SKM-1 (cell line): Measurements from ENCODE around the gene LRRC42.
"Not testable (repeated sequence)": the region's sequence is repeated elsewhere in the genome, so short reads cannot be mapped to it uniquely, and the experiment has no call there.

Experiments used
- DNase-seq: peaks from one replicate; lab custom pipeline; 2025; ENCODE audit not compliant: unreplicated experiment; lab: John Stamatoyannopoulos, UW

LRRC42 gene

DNA sequence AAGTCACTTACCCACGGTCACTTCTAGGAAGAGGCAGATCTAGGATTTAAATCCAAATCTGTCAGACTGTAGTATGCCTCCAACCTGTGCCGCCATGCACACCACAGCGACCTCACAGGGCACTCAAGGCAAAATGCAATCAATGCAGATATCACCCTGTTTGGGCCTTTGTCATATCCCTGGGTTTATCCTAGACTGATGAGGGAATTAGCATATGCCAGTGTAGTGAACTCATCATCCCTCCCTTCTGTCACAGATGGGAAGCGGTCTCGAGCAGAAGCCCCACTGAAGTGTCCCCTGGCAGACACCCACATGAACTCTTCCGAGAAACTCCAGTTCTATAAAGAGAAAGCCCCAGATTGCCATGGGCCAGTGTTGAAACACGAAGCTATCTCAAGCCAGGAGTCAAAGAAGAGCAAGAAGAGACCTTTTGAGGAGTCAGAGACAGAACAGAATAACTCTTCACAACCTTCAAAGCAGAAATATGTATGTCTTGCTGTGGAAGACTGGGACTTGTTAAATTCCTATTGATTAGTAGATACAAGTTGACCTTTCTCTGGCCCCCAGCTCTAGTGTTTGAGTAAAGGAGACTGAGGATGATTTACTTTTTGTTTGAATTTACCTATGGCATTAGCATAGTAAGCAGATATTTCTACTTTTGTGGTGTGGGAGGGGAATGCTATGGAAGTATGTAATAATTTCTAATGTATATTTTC lies 21.4 kb downstream of the LRRC42 start:
- no peak for DNase-seq

DNA sequence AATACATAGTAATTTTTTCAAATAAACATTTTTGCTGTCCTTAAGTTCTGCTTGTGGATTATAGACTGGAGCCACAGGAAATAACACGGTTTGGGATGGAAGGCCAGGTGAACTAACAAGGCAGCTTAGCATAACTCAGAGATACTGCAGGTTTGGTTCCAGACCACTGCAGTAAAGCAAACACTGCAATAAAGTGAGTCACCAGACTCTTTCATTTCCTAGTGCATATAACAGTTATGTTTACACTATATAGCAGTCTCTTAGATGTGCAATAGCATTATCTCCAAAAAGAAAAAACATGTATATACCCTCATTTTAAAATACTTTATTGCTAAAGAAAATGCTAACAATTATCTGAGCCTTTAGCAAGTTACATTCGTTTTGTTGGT lies 22.0 kb downstream of the LRRC42 start:
- DNase-seq: no peak

DNA sequence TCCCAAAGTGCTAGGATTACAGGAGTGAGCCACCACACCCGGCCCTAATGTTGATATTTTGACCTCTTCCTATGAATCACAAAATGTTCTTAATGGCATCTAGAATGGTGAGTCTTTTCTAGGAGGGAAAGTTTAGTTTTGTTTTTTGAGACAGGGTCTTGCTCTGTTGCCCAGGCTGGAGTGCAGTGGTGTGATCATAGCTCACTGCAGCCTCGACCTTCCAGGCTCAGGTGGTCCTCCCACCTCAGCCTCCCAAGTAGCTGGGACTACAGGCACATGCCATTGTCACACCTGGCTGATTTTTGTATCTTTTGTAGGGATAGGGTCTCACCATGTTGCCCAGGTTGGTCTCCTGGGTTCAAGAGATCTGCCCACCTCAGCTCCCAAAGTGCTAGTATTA lies 23.2 kb downstream of the LRRC42 start:
- not testable (repeated sequence) for DNase-seq

DNA sequence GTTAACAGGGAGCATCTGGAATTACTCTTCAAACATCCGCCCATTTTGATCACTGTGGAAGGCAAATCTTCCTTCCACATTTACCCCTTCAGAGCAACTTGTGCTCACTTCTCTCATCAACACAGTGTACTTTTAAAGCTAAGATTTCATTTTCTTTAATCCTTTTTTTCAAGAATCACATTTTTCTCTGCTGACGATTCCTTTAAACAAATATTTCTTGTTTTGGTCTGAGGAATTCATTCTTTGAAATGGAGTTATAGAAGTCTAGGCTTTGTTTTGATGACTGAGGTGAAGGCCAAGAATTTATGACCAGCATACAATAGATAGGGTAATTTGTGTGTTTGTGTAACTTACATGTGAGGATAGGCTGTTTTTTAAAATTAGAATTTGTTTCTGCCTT lies 25.6 kb downstream of the LRRC42 start:
- DNase-seq: no peak

DNA sequence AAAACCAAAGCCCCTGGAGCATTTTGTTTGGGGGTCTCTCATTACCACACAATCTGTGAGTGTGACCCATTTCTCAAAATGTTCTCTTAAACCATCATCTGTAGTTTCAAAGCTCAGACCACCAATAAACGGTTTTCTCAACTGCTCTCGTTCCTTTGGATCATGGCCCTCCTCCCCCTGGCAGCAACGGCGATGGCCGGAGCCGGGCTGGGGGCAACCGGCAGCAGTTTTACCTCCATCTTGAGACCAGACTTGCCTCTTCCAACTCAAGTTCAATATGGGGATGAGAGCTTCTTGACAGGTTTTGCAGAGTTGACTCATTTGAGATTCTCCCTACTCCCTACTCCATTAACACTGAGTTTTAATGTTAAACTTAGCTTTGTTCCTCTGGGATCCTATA lies 29.7 kb downstream of the LRRC42 start:
- DNase-seq: no peak

DNA sequence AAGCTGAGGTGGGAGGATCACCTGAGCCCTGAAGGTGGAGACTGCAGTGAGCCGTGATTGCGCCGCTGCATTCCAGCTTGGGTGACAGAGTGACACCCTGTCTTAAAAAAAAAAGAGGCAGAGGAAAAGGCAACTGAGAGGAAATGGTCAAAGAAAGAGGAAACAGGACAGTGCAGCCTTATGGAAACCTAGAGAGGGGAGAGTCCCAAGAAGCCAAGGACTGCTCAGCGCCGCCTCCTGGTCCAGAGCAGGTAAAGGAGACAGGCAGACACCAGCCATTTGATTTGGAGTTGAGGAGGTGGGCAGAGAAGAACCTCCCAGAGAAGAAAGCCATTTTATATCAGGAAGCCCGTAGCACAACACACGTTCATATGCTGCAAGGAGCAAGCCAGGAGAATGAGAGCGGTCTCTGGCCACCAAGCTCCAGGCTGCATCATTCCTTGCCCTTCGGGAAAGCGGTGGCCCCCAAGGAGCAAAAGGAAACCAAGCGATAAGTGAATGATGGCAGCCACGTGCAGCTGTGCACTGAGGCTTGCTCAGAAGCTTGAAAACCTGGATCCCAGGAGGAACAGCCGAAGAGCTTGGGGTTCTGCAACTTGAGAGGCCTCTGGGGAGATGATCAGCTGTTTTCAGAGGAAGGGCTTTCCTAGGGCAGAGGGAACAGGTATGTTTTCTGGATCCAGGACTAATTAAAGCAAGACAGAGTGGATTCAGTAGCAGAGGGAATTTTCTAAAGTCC lies 33.7 kb downstream of the LRRC42 start:
- no peak for DNase-seq

DNA sequence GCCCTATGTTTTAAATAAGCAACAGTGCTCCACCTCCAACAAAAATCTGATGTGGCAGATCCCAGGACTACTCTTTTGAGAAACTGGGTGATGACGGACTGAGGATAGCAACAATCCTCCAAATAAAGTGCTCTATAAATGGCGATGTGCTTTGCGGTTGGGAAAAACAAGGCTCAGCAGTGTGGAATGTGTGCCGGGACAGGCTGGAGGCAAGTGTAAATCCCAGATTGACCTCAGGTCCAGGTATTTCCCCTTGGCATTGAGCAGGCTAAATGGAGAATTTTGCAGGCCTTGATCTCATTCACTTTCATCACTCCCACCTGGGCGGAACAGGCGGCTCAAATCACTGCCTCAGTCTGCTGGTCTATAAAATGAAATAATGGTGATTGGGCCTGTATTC lies 35.1 kb downstream of the LRRC42 start:
- DNase-seq: no peak

DNA sequence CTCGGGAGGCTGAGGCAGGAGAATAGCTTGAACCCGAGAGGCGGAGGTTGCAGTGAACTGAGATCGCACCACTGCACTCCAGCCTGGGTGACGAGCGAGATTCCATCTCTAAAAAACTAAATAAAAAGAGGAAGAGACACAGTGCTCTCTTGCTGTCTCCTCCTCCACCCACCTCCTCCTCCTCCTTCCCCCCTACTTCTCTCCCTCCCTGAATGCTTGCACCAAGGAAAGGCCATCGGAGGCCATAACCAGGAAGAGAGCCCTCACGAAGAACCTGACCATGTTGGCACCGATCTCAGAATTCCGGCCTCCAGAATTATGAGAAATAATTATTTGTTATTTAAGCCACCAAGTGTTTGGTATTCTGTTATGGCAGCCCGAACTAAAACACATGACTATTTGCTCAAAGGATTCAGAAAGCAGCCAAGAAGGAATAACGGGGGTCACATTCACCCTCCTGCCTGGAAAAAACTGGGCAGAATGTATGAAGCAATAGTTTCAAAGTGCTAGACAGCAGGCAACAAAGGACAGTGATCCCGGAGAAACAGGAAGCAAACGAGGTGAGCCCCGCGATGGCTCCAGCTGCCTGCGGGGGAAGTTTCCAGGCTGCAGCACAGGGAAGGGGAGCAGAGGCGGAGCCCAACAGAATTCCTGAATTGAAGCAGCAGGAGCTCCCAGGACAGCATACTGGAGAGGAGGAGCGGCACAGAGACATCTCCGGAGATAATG lies 36.0 kb downstream of the LRRC42 start:
- DNase-seq: peak; percentile 42

DNA sequence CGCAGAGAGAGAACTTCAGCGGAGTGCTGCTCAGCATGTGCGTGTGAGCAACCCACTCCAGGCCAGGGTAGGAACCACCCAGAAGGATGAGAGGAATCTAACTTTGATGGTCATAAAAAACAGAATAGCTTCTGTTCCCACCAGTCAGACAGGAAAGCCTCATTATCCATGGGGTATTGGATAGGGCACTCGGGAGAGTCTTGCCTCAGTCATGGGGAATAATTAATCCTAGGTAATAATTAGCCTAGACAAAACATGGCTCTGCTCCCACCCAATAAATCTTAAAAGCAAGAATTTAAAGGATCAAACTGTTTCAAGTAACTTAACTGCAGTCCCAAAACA lies 36.6 kb downstream of the LRRC42 start:
- DNase-seq: no peak

DNA sequence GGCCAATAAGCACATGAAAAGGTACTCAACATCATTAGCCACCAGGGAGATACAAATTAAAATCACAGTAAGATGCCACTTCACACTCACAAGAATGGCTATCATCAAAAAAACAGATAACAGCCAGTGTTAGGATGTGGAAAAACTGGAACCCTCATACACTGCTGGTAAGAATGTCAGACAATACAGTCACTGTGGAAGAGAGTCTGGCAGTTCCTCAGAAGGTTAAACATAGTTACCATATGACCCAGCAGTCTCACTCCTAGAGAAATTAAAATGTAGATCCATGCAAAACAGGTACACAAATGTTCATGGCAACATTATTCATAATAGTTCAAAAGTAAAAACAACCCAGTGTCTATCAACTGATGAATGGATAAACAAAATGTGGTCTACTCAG lies 38.6 kb downstream of the LRRC42 start:
- no peak for DNase-seq

DNA sequence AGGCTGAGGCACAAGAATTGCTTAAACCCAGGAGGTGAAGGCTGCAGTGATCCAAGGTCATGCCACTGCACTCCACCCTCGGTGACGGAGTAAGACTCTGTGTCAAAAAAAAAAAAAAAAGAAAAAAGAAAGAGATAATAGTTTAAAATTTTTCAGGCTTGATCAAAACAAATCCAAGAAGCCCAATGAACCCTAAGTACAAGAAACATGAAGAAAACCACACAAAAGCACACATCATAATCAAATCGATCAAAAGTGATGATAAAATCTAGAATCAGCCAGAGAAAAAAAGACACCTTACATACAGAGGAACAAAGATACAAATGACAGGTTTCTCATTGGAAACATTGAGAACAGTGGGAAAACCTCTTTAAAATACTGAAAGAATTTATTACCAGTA lies 40.3 kb downstream of the LRRC42 start:
- DNase-seq: no peak

DNA sequence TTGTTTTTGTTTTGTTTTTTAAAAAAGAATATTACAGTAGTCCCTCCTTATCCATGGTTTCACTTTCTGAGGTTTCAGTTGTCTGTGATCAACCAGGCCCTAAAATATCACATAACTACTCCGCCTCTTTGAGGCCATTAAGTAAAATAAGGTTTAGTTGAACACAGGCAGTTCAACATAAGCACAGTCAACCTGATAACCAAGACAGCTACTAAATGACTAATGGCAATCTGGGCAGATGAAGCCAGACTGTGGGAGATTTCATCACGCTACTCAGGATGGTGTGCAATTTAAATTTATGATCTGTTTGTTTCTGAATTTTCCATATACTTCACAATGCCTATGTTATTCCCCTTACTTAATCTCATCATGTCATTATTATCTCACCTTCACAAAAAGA lies 41.7 kb downstream of the LRRC42 start:
- DNase-seq: no peak

DNA sequence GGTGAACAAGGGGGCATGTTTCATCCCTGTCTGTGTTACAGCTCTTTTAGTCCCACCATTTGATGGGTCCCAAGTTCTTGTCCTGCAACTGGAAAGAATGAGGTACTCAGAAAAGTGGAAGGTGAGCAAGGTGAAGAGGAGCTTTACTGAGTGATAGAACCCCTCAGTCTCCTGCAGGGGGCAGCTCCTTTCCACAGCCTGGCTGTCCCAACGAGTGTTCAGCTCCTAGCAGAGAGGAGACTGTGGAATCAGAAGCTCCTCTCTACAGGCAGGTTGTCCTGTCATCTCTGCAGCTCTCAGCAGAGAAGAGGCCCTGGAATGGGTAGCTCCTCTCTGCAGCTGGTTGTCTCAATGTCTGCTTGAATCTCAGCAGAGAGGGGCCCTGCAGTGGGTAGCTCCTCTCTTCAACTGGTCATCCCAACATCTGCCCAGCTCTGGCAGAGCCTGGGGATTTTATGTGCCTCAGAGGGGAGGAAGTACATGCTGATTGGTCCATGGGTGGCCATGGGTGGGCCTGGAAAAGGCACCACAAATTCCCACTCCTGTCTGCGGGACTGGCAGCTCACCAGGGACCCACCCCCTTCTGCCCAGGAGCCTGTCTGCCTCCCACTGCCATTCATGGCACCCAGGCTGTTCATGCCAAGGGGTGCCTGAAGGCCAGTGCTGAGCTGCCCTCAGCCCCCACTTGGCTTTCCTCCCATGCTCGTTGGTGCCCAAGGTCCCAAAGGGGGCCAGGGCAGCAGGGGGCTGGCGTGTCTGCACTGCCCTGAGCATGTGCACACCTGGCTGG lies 46.1 kb downstream of the LRRC42 start:
- no peak for DNase-seq

DNA sequence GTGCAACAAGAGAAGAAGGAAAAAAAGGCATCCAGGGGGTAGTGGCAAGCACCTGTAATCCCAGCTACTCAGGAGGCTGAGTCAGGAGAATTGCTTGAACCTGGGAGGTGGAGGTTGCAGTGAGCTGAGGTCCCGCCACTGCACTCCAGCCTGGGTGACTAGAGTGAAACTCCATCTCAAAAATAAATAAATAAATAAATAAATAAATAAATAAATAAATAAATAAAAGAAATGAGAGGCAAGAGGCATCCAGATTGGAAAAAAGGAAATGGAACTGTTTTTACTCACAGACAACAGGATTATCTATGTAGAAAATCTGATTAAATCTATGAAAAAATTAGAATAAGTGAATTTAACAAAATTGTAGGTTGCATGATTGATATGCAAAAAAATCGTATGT lies 48.4 kb downstream of the LRRC42 start:
- not testable (repeated sequence) for DNase-seq

DNA sequence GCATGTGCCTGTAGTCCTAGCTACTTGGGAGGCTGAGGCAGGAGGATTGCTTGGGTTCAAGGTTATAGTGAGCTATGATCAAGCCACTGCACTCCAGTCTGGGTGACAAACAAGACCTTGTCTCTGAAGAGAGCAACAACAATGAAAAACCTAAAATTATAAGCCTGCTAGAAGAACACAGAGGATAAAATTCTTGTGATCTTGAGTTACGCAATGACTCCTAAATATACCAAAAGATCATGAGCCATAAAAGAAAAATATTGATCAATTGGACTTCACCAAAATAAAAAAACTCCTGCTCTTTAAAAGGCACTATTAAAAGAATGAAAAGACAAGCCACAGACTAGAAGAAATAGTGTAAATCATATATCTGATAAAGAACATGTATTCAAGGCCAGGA lies 49.5 kb downstream of the LRRC42 start:
- no peak for DNase-seq

DNA sequence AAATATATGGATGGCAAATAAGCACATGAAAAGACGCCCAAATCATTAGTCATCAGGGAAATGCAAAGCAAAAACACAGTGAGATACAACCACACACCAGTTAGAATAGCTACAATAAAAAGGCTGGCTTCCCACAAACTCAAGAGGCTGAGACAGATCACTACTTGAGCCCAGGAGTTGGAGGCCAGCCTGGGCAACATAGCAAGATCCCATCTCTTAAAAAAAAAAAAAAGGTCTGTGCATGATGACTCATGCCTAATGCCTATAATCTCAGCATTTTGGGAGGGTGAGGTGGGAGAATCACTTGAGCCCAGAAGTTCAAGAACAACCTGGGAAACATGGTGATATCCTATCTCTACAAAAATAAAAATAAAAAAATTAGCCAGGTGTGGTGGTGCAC lies 52.1 kb downstream of the LRRC42 start:
- no peak for DNase-seq

DNA sequence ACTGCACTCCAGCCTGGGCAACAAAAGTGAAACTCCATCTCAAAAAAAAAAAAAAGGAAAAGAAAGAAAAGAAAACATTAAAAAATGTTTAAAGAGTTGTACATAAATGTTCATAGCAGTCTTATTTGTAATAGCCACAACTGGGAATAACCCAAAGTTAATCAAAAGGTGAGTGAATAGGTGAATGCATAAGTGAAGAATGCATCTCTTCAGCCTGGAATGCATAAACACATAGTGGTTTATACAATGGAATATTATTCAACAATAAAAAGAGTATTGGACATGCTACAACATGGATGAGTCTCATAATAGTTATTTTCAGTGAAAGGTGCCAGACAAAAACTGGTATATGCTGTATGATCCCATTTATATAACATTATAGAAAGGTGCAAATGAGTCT lies 53.8 kb downstream of the LRRC42 start:
- DNase-seq: no peak

DNA sequence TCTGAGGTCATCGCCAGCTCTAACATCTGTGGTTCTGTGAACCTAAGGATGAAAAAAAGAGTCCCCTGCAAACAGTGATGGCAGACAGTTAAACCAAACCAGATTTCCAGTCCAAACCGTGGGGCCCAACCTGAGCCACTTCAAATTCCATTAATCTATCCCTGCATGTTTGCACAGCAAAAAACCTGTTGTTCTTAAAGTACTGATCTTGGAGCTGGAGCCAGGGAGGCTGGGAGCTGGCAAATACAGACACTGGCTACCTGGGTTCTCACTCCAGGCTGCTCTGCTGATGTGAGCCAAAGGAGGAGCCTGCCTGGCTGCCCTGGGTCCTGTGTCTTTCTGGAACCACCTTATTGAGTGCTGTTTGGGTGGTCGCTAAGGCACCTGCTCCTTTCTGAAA lies 55.4 kb downstream of the LRRC42 start:
- DNase-seq: no peak

DNA sequence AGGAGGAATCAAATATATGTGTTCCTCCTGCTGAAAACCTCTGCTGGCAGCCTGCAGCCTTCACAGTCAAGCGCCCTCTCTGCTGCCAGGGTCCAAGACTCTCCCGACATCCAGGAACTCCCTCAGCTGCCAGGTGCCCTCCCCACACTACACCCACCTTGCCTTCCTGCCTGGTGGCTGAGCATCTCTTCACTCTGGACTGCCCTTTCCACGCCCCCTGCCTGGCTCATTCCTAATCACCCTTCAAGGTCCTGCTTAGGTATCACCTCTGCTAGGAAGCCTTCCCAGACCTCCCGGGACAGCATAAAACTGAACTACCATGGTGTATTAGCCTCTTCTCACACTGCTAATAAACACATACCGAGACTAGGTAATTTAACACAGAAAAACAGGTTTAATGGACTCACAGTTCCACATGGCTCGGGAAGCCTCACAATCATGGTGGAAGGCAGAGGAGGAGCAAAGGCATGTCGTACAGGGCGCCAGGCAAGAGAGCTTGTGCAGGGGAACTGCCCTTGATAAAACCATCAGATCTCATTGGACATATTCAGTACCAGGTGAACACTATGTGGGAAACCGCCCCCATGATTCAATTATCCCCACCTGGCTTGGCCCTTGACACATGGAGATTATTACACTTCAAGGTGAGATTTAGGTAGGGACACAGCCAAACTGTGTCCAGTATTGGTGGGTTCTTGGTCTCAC lies 56.5 kb downstream of the LRRC42 start:
- no peak for DNase-seq

DNA sequence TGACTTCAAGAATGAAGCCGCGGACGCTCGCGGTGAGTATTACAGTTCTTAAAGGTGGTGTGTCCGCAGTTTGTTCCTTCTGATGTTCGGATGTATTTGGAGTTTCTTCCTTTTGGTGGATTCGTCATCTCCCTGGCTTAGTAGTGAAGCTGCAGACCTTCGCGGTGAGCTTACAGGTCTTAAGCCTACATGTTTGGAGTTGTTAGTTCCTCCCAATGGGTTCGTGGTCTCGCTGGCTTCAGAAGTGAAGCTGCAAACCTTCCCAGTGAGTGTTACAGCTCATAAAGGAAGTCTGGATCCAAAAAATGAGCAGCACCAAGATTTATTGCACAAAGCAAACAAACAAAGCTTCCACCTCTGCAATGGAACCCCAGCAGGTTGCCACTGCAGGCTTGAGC lies 57.1 kb downstream of the LRRC42 start:
- DNase-seq: no peak
